Measurements from ENCODE around the gene OR2J1.
"Not testable (repeated sequence)": the region's sequence is repeated elsewhere in the genome, so short reads cannot be mapped to it uniquely, and the experiment has no call there.

The OR2J1 gene

GRCh38 chr6:29131691-29132090 is 32.4 kb downstream of the OR2J1 start:
- TF ChIP-seq CTCF (IDR thresholded peaks at IDR 0.05; ENCODE audit: borderline replicate concordance, insufficient read depth, low read depth, low read length): no peak
- H3K4me3 ChIP-seq (ENCODE audit: low read depth, low read length): no peak overlapping the region

GRCh38 chr6:29137724-29138123 is 38.4 kb downstream of the OR2J1 start:
- TF ChIP-seq CTCF (IDR thresholded peaks at IDR 0.05; ENCODE audit: borderline replicate concordance, insufficient read depth, low read depth, low read length): no peak
- no peak overlapping the region for H3K4me3 ChIP-seq (ENCODE audit: low read depth, low read length)

GRCh38 chr6:29141606-29142005 is 42.3 kb downstream of the OR2J1 start:
- H3K4me3 ChIP-seq (ENCODE audit: low read depth, low read length): no peak overlapping the region
- TF ChIP-seq CTCF (IDR thresholded peaks at IDR 0.05; ENCODE audit: borderline replicate concordance, insufficient read depth, low read depth, low read length): no peak

GRCh38 chr6:29142309-29142708 is 43.0 kb downstream of the OR2J1 start:
- TF ChIP-seq CTCF (IDR thresholded peaks at IDR 0.05; ENCODE audit: borderline replicate concordance, insufficient read depth, low read depth, low read length): no peak
- no peak overlapping the region for H3K4me3 ChIP-seq (ENCODE audit: low read depth, low read length)

GRCh38 chr6:29146179-29146578 is 46.9 kb downstream of the OR2J1 start:
- TF ChIP-seq CTCF (IDR thresholded peaks at IDR 0.05; ENCODE audit: borderline replicate concordance, insufficient read depth, low read depth, low read length): no peak

GRCh38 chr6:29147074-29147473 is 47.8 kb downstream of the OR2J1 start:
- H3K4me3 ChIP-seq (ENCODE audit: low read depth, low read length): no peak overlapping the region
- TF ChIP-seq CTCF (IDR thresholded peaks at IDR 0.05; ENCODE audit: borderline replicate concordance, insufficient read depth, low read depth, low read length): no peak

More at GRCh38 chr6:29146179-29146578, 46.9 kb downstream of the OR2J1 start:
- no peak overlapping the region for H3K4me3 ChIP-seq (ENCODE audit: low read depth, low read length)

GRCh38 chr6:29149444-29149843 is 50.2 kb downstream of the OR2J1 start:
- not testable (repeated sequence) for H3K4me3 ChIP-seq (ENCODE audit: low read depth, low read length)
